Tongue (tissue), 2 donors: Measurements from ENCODE around the gene OOSP4B. TPM values are rescaled to one million over a fixed set of nuclear protein-coding genes. Genes with fewer than 3 reads are reported as not detected.
"Not testable (repeated sequence)": the region's sequence is repeated elsewhere in the genome, so short reads cannot be mapped to it uniquely, and the experiment has no call there.

Source experiments
- DNase-seq: peaks from one replicate; pipeline ENCODE4 v3.0.0-alpha.2; 2015
- total RNA-seq: library from RNA; depleted of rRNA; stranded (reverse); fragments of >200 nt; gene quantifications from one replicate; pipeline ENCODE4 v1.2.3, GENCODE V29; 2014

OOSP4B gene
- total RNA-seq, 1 donor from 2014 or later, result not detected

- no peak for DNase-seq
These were observed 42.7 kb downstream of the OOSP4B start for GRCh38 chr11:60059521-60060240.

- no peak for DNase-seq
These were observed 47.1 kb downstream of the OOSP4B start for GRCh38 chr11:60064111-60064510.

GRCh38 chr11:60065801-60066200 is 48.8 kb downstream of the OOSP4B start:
- no peak for DNase-seq

- DNase-seq, result no peak
These were observed 52.5 kb downstream of the OOSP4B start for GRCh38 chr11:60069450-60069849.

- DNase-seq, result not testable (repeated sequence)
These were observed 54.7 kb downstream of the OOSP4B start for GRCh38 chr11:60071644-60072043.

GRCh38 chr11:60077216-60077817 is 60.3 kb downstream of the OOSP4B start:
- no peak for DNase-seq

- no peak for DNase-seq
These were observed 61.0 kb downstream of the OOSP4B start for GRCh38 chr11:60077981-60078380.

GRCh38 chr11:60078745-60079144 is 61.8 kb downstream of the OOSP4B start:
- DNase-seq, result no peak

- DNase-seq, result no peak
These were observed 63.6 kb downstream of the OOSP4B start for GRCh38 chr11:60080535-60080934.

Other genes with a start within 250 kb of the OOSP4B start
- gene MRPL16, start 206.4 kb upstream of the OOSP4B start, total RNA-seq, result 42.6 TPM
- not detected for gene CBLIF, start 171.7 kb upstream of the OOSP4B start, total RNA-seq
- gene TCN1, start 150.7 kb upstream of the OOSP4B start, total RNA-seq, result 40.5 TPM
- not detected for gene OOSP3, start 138.4 kb upstream of the OOSP4B start, total RNA-seq
- gene OOSP1, start 78.7 kb upstream of the OOSP4B start, total RNA-seq, result not detected
- not detected for gene OOSP4A, start 53.1 kb upstream of the OOSP4B start, total RNA-seq
- gene OOSP2, start 23.2 kb downstream of the OOSP4B start, total RNA-seq, result not detected
- 0.62 TPM for gene MS4A3, start 39.5 kb downstream of the OOSP4B start, total RNA-seq
- 1.9 TPM for gene MS4A2, start 71.5 kb downstream of the OOSP4B start, total RNA-seq
- gene MS4A6A, start 165.9 kb downstream of the OOSP4B start, total RNA-seq, result 24.4 TPM
- not detected for gene MS4A4E, start 226.0 kb downstream of the OOSP4B start, total RNA-seq